Brain pericyte (primary cell): Measurements from ENCODE around the gene NIBAN1.

Source experiments
- DNase-seq: peaks from one replicate; pipeline ENCODE4 v3.0.0-alpha.2; 2012; ENCODE audit warnings: low read depth, low spot score

NIBAN1 gene

DNA sequence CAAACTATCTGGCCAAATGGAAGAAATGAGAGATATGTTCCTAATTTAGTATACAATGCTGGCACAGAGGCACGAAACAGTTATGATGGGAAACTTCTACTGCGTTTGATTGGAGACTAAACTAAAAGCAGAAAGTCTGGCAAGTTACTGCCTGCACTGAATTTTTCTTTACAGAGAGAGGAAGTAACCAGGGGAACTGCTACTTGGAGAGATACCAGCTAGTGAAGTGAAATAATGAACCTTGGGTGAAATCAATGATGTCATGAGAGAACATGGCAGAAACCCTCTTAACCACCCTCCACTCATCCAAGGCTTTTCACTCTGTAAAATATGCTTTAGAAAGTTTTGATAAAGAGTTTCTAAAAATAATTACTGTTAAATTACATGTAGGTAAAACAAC, 29.3 kb downstream of the NIBAN1 start:
- DNase-seq, result no peak

DNA sequence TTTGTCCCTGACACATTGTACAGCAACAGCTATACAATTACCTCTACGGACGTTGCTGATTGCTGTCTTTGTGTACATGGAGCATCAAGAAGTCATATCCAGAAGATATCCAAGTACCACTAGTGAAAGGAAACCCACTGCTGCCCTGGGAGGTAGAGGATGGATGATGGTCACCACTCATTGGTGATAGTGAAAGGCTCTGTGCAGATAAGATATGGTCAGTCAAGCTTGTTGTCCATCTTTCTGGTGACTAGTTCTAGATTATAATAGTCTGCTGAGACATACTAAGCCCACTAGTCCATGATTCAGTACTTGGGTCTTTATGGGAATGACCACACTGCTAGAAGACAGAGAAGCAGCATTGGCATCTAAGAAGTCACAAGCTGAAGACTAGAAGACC, 30.3 kb downstream of the NIBAN1 start:
- no peak for DNase-seq

DNA sequence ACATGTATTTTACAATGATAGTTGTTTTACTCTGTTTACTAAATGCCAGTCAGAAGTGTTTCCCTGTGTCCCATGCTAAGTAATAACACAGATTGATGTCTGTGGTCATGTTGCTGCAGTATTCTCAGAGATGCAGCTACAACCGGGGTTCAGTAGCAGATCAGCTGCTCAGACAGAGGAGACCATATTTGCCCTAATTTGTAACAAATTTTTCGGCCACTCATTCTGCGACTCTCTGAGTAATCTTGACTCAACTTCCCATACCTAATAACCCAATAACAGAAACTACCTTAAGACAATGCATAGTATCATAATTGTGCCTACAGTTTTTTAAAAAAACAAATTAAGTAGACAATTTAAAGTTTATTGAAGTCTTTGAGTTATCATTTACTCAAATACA, 32.6 kb downstream of the NIBAN1 start:
- DNase-seq, result no peak

DNA sequence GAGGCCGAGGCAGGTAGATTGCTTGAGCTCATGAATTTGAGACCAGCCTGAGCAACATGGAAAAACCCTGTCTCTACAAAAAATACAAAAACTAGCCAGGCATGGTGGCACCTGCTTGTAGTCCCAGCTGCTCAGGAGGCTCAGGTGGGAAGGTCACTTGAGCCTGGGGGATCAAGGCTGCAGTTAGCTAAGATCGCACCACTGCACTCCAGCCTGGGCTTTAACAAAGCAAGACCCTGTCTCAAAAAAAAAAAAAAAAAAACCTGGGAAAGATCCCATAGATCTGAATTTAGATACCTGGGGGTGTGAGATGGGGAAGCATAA, 32.9 kb downstream of the NIBAN1 start:
- no peak for DNase-seq

DNA sequence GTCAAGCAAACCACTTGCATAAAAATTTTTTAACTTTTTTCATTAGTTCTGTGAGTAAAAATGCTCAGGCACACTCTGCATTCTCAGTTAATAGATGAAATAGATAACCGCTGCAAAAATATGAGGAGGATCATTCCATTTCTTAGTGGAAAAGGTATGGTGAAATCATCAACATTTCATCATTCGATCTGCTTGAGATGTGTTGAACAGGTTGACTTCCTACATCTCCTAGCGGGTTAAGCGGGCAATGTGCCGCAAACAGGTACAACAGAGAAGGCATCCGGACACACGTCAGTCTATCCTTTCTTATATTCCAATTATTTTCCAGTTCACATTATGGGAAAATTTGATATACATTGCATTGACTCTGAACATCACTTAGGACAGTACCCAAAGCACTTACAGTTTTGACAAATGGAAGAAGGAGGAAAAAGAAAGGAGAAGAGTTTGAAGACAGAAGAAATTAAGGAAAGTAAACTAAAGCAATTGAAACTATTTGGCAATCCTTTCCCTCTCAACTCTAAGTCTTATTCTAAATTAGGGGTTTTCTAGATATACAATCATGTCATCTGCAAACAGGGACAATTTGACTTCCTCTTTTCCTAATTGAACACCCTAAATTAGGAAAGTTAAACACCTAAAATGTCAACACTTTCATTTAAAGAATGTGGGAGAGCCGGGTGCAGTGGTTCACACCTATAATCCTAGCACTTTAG, 33.5 kb downstream of the NIBAN1 start:
- DNase-seq, result no peak

DNA sequence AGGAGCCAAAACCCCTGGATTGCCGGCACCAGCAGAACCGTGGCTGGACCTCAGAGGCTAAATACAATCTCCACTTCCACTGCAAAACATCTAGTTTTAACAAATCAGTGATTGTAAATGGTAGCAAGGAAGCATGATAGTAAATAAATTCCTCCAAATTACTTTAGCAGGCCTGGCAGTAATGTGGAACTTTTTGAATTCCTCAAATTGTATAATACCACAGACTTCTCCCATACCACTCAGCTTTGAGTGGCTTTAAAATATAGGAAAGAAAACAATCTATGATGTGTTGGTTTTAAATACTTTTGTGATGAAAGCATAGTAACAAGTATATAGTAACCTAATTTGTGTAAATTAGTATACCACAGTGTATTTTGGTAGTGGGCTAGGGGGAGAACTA, 34.1 kb downstream of the NIBAN1 start:
- DNase-seq, result no peak

DNA sequence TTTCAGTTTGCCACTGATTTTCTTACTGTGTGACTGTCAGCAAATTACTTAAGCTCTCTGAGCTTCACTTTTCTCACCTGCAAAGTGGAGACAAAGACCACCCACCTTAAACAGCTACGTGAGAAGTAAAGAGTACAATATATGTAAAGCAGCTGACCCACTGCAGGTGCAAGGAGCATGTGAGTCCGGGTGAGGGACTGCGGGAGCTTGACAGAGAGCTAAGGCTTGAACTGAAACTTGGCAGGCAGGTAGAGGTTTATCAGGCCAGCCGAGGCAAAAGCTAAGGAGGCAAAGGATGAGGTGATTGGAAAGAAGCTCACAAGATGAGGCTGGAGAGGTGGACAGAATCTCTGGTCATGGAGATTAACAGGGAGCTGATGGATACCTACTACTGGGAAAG, 36.6 kb downstream of the NIBAN1 start:
- no peak for DNase-seq

DNA sequence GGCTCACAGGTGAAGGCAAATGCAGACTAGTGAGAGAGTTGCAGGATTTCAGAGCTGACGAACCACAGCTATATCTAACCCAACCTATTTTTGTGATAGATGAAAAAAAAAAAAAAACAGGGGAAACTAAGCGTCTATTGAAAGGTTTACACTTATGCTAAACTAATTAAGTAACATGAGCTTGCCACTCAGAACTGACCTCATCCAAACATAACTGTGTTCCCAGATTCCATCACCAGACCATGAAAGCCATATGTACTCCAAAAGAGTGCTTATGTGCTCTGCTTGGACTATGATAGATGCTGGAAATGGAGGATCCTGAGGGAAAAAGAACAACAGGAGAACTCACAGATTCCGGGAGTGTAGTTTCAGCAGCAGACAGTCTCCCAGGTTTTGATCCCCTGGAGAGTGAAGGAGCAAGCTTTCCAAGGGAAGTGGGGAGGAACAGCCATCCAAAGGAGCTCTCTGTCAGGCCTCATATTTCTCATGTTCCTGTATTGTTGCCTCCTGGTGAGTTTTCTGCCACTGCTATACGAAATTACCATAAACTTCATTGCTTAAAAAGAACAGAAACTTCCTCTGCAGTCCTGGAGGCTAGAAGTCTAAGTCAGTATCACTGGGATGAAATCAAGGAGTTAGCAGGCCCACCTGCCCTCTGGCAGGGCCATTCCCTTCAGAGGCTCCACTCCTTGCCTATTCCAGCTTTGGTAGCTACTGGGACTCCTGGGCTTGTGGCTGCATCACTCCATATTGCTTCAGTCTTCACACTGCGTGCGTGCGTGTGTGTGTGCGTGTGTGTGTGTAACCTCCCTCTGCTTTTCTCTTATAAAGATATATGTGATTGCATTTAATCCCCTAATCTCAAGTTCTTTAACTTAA, 38.1 kb downstream of the NIBAN1 start:
- DNase-seq, result no peak

DNA sequence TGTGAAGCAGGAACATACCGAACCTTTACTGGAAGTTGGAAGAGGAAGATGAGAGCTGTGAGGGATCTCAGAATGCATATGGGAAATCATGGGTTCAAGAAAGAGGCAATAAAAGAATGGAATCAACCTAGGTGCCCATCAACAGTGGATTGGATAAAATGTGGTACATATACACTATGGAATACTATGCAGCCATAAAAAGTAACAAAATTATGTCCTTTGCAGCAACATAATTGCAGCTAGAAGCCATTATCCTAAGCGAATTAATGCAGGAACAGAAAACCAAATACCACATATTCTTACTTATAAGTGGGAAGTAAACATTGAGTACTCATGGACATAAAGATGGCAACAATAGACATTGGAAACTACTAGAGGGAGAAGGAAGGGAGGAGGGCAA, 40.4 kb downstream of the NIBAN1 start:
- DNase-seq, result no peak

DNA sequence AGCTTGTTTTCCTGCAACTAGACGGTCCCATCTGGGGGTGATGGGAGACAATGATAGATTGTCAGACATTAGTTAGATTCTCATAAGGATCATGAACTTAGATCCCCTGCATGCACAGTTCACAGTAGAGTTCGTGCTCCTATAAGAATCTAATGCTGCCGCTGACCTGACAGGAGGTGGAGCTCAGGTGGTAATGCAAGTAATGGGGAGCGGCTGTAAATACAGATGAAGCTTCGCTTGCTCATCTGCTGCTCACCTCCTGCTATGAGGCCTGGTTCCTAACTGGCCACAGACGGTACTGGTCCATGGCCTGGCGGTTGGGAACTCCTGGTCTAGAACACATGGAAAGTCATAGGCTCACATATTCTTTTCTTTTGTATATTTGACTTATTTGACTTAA, 42.0 kb downstream of the NIBAN1 start:
- no peak for DNase-seq

DNA sequence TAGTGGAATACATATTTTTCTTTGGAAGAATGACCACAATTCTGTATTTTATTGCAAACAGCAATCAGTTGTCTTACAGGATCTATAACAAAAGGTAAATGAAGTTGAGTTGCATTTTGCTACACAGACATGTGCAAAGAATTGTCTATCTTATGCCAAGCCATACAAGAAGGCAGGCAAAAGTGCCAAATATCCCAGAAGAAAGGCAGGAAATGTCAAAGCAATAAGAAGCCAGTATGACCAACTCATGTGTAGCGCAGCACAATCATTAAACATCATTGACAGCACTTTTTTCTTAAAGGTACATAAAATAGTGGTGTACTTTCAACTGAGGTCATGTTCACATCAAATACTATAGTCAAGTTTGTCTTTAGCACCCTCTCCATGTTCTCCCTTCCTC, 42.7 kb downstream of the NIBAN1 start:
- DNase-seq, result no peak

DNA sequence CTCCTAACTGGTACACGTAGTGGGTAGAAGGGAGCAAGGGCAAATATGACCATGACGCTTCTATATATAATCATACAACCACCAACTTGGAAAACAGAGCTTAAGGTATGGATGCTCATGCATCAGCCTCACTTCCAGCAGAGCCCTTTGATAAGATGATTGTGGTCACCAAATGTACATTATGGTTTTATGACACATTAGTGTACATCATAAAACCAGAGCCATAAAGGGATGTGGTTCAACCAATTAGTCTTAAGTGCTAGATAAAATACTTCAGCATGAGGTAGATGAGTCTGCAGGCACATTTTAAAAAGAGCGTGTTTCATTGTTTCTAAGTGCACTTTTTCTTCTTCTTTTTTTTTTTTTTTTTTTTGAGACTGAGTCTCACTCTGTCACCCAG, 43.7 kb downstream of the NIBAN1 start:
- no peak for DNase-seq

DNA sequence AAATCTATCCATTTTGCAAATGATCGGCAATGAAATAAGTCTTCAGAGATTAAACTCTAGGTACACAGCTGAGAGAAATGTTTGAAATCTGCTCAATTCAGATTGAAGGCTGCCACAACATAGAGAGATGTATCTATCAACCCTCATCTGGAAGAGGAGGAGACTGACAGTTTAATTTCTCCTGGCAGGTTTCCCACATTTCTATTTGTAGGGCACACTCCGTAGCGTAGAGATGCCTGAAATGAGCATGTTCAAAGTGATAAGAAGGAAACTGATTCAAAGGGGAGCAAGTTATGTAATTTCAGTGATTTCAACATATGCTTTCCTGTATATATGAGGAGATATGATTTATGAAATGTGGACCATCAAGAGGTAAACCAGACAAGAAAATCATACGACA, 44.1 kb downstream of the NIBAN1 start:
- no peak for DNase-seq

DNA sequence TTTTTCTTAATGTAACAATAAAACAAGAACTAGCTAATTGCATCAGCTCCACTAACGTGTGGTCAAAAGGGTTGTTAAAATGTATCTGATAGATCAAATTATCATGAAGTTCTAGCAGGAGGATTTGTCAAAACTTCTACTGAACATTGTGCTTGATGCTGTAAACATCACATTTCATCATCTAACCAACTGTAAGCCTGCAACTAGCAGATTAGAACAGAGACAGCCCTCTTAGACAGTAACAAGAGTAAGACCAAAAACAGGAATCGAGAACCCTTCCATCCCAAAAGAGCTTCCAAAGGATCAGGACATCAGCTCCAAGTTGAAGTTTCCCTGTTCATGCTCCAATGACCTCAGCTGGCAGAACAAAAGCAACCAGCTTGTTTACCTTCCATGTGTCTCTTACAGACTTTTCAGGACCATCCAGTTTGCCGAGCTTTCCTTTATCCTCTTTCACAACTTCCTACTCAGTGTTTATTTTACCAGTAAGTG, 44.6 kb downstream of the NIBAN1 start:
- DNase-seq, result no peak

DNA sequence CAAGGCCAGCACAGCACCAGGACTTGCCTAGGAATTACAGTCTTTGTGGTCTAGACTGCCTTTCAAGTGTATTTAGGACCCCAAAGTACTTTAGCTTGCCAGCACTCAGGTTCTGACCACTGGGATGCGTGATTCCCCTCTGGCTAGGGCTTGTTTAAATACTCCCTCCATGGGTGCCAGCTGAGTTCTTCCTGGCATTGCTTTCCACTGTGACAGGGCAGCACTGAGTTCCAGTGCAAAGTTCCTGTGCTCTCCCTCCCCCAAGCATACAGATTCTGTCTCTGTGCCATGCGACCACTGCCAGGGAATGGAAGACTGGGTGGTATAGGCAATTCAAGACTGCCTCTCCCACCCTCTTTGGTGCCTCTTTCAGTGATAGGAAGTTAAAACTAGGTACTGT, 45.9 kb downstream of the NIBAN1 start:
- no peak for DNase-seq
